Endometrial microvascular endothelial cells (primary cell): Measurements from ENCODE around the gene HDAC4. TPM values are rescaled to one million over a fixed set of nuclear protein-coding genes. Genes with fewer than 3 reads are reported as not detected.

Experiments
- in situ Hi-C: cut with HindIII; loops from 2 replicates; pipeline ENCODE4 v1.10.0; 2017; ENCODE audit warnings: low sequenced_read_pairs, low pct_unique_long_range_greater_than_20kb; ENCODE audit errors: inconsistent ontology term
- total RNA-seq: library from RNA; depleted of rRNA; stranded (reverse); fragments of >200 nt; gene quantifications from one replicate; pipeline ENCODE4 v1.2.3, GENCODE V29; 2015; ENCODE audit errors: inconsistent ontology term

HDAC4 gene
- total RNA-seq, 1 donor from 2014 or later, result 27.4 TPM

- in situ Hi-C loops, result no loop called here
Observed at GRCh38 chr2:239240414-239240881, 160.4 kb downstream of the HDAC4 start.

- in situ Hi-C loops, result no loop called here
Observed at GRCh38 chr2:239239607-239240413, 161.0 kb downstream of the HDAC4 start.

- in situ Hi-C loops, result no loop called here
Observed at GRCh38 chr2:239238839-239239606, 161.8 kb downstream of the HDAC4 start.

- in situ Hi-C loops, result no loop called here
Observed at GRCh38 chr2:239238381-239238780, 162.4 kb downstream of the HDAC4 start.

GRCh38 chr2:239236808-239237205, 164.0 kb downstream of the HDAC4 start:
- in situ Hi-C loops, result no loop called here

- in situ Hi-C loops, result no loop called here
Observed at GRCh38 chr2:239236043-239236807, 164.6 kb downstream of the HDAC4 start.

- in situ Hi-C loops, result no loop called here
Observed at GRCh38 chr2:239235311-239235710, 165.5 kb downstream of the HDAC4 start.

- in situ Hi-C loops, result no loop called here
Observed at GRCh38 chr2:239234191-239235175, 166.3 kb downstream of the HDAC4 start.

GRCh38 chr2:239233576-239233975, 167.2 kb downstream of the HDAC4 start:
- in situ Hi-C loops, result no loop called here

- in situ Hi-C loops, result no loop called here
Observed at GRCh38 chr2:239232195-239232578, 168.6 kb downstream of the HDAC4 start.

GRCh38 chr2:239231231-239232194, 169.3 kb downstream of the HDAC4 start:
- in situ Hi-C loops, result no loop called here

- in situ Hi-C loops, result no loop called here
Observed at GRCh38 chr2:239230318-239231052, 170.3 kb downstream of the HDAC4 start.

GRCh38 chr2:239229545-239230279, 171.1 kb downstream of the HDAC4 start:
- in situ Hi-C loops, result no loop called here

GRCh38 chr2:239227661-239228371, 173.0 kb downstream of the HDAC4 start:
- in situ Hi-C loops, result no loop called here
